Omental fat pad (tissue), 4 donors: ENCODE data around the gene UQCRQ. TPM values are rescaled to one million over a fixed set of nuclear protein-coding genes. Genes with fewer than 3 reads are reported as not detected.

ENCODE experiments used
- ATAC-seq: fragments of 150-250 bp; one replicate; pipeline ENCODE4 v1.9.1; 2016; ENCODE audit warnings: mild to moderate bottlenecking, moderate library complexity; ENCODE audit not compliant: low FRiP score
- DNase-seq: peaks from one replicate; pipeline ENCODE4 v3.0.0-alpha.2; 2019; ENCODE audit warnings: low spot score
- total RNA-seq, 4 donors: library from RNA; depleted of rRNA; stranded (reverse); fragments of >200 nt; gene quantifications; one replicate each; pipeline ENCODE4 v1.1.0, GENCODE V29; 2016
- TF ChIP-seq, protein P1 (sequence below), 3 donors: fragments of 450-650 bp; IDR thresholded peaks; one replicate each; pipeline ENCODE4 v1.5.1; 2016 to 2017; ENCODE audit warnings: antibody characterized with exemption in 3 of 3, mild to moderate bottlenecking in 3 of 3, moderate library complexity in 2 of 3

The UQCRQ gene
- total RNA-seq, 4 donors from 2014 or later, result 89.7 to 173 (median 115) TPM

GRCh38 chr5:132887283-132887682, 20.8 kb downstream of the UQCRQ start:
- TF ChIP-seq, protein P1, sequence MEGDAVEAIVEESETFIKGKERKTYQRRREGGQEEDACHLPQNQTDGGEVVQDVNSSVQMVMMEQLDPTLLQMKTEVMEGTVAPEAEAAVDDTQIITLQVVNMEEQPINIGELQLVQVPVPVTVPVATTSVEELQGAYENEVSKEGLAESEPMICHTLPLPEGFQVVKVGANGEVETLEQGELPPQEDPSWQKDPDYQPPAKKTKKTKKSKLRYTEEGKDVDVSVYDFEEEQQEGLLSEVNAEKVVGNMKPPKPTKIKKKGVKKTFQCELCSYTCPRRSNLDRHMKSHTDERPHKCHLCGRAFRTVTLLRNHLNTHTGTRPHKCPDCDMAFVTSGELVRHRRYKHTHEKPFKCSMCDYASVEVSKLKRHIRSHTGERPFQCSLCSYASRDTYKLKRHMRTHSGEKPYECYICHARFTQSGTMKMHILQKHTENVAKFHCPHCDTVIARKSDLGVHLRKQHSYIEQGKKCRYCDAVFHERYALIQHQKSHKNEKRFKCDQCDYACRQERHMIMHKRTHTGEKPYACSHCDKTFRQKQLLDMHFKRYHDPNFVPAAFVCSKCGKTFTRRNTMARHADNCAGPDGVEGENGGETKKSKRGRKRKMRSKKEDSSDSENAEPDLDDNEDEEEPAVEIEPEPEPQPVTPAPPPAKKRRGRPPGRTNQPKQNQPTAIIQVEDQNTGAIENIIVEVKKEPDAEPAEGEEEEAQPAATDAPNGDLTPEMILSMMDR (IDR thresholded peaks at IDR 0.05), result no peak

DNA sequence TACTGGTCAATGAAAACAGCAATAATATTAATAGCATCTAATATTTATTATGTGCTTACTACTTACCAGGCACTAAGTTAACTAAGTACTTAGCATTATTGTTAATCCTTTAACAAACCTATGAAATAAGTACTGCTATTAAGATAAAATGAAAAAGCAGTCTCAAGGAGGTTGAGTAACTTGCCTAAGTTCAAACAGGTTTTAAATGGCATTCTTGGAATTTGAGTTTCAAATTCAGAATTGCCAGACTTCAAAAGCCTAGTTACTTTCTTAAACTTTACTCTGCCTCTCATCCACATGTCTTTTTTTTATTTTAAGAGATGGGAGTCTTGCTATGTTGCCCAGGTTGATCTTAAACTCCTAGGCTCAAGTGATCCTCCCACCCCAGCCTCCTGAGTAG, 23.1 kb downstream of the UQCRQ start:
- TF ChIP-seq, protein P1 (IDR thresholded peaks at IDR 0.05), result no peak
- no peak for DNase-seq
- ATAC-seq, result no peak

More at GRCh38 chr5:132887283-132887682, 20.8 kb downstream of the UQCRQ start:
- ATAC-seq (no peak), DNase-seq (no peak)

- DNase-seq (no peak), ATAC-seq (no peak)
- TF ChIP-seq, protein P1 (IDR thresholded peaks at IDR 0.05), result no peak
Measured at GRCh38 chr5:132890817-132891216, 24.4 kb downstream of the UQCRQ start.

DNA sequence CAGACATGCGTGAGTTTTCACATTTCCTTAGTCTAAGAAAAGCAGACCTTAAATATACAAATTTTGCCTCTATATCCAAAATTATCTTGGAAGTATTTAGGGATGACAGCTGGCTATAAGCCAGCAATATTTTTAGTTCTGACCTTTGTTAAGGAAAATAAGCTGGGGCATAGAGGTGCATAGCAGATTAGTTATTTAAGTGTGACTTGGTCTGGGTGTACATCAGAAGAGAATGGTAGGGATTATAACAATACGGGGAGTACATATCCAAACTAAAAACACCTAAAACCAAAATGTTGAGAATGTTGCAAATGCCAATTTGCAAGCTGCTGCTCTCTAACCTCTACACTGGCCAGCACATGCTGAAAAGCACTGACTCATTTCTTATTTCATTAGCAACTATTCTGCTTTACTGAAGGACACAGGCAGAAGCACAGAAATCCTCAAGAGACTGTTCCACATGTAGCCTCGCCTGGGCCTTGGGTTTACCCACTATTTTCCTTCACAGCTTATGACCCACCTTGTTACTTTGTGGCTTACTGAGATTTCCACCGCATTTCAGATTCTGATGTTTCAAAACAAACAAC, 29.4 kb downstream of the UQCRQ start:
- DNase-seq (no peak), ATAC-seq (no peak)
- TF ChIP-seq, protein P1 (IDR thresholded peaks at IDR 0.05), result no peak

DNA sequence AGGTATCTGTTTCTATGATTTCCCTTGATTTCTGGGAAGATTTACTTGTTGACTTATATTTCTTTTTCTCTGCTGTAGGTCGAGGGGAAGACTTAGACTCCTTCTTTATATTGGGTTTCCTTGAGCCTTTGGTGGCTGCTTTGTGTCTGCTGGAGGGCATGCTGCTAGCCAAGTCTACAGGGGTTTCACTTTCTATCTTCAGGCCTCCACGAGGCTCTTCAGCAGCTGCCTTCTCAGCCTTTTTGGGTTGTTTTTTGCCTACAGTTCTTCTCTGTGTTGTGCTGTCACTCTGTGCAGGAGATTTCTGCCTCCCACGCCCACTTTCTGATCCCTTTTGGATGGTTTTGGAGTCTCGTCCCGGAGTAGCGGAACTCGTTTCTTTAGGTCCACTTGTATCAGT, 30.2 kb downstream of the UQCRQ start:
- no peak for ATAC-seq
- no peak for DNase-seq
- TF ChIP-seq, protein P1 (IDR thresholded peaks at IDR 0.05), result no peak

GRCh38 chr5:132898094-132898493, 31.7 kb downstream of the UQCRQ start:
- DNase-seq (no peak), ATAC-seq (no peak)
- TF ChIP-seq, protein P1 (IDR thresholded peaks at IDR 0.05), result no peak

DNA sequence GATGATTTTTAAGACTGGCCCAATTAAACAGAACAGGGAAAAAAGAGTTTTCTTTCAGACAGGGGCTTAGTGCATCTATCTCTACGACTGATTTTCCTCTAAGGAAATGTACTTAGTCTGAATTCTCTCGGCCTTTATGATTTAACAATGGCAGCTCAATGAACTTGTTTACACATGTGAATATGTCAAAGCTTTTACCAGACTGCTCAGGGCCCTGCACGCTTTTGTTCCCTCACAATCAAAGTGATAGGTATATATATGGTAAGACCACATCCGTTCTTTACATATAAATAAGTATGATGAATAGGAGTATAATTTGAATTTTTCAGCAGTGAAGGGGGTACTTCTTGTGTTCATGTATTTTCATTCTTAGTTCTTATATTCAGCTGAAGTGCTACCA, 34.6 kb downstream of the UQCRQ start:
- ATAC-seq (no peak), DNase-seq (no peak)
- TF ChIP-seq, protein P1 (IDR thresholded peaks at IDR 0.05), result no peak
